G401 (cell line): ENCODE data around the gene DENND1B. TPM values are rescaled to one million over a fixed set of nuclear protein-coding genes. Genes with fewer than 3 reads are reported as not detected.
"Not testable (repeated sequence)": the region's sequence is repeated elsewhere in the genome, so short reads cannot be mapped to it uniquely, and the experiment has no call there.

Experiments used
- DNase-seq: peaks from one replicate; pipeline ENCODE4 v3.0.0-alpha.2; 2015; ENCODE audit warnings: low spot score
- in situ Hi-C: cut with HindIII; loops from 2 replicates; pipeline ENCODE4 v1.10.0; 2016; ENCODE audit warnings: low sequenced_read_pairs, mixed read lengths
- total RNA-seq: library from RNA; depleted of rRNA; stranded (reverse); fragments of >200 nt; shearing (Covaris generic); gene quantifications from 2 replicates; pipeline ENCODE4 v1.2.3, GENCODE V29; 2014

The DENND1B gene
- total RNA-seq, 1 experiment from 2014 or later = not detected

DNA sequence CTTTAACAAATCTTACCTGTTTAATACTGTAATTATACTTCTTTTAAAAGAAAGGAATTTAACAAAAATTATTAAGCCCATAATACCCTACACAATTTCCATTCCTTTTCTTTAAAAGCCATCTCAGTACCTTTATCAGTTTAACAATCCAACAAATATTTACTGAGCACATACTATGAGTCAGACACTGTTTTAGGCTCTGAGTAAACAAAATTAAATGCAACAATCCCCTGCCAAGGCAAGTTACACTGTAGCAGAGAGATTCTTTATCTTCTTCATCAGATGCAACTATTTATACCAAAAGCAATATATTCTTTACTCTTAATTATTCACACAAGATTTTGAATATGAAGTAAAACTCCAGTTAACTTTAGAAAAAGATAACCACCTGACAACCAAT lies 12.0 kb downstream of the DENND1B start:
- DNase-seq = no peak
- in situ Hi-C loops = no loop called here

DNA sequence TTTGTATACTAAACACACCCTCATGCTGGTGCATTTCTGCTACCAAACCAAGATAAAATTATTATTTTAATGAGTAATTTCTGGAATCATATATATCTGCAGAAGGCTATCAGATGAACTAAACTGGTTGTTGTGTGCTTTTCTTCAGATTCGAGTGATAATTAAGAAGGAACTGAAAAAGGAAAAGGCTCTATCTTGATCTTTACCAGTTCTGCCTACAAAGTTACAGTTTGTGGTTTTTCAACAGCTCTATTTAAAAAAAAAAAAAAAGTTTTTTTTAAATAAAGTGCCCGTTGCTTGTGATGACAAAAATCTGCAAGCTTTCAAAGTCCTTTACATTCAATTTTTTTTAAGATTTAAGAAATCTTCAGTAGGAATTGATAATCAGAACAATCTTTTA lies 13.6 kb downstream of the DENND1B start:
- in situ Hi-C loops = no loop called here

DNA sequence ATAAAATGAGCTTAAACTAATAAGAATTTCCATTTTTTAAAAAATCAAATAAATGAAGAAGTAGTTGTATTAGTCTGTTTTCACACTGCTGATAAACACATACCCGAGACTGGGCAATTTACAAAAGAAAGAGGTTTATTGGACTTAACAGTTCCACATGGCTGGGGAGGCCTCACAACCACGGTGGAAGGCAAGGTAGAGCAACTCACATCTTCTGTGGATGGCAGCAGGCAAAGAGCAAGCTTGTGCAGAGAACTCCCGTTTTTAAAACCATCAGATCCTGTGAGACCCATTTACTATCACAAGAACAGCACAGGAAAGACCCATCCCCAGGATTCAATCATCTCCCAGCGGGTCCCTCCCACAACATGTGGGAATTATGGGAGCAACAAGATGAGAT lies 19.7 kb downstream of the DENND1B start:
- in situ Hi-C loops, DNase-seq: not testable (repeated sequence)

More for the DNA sequence above, 13.6 kb downstream of the DENND1B start:
- no peak for DNase-seq

DNA sequence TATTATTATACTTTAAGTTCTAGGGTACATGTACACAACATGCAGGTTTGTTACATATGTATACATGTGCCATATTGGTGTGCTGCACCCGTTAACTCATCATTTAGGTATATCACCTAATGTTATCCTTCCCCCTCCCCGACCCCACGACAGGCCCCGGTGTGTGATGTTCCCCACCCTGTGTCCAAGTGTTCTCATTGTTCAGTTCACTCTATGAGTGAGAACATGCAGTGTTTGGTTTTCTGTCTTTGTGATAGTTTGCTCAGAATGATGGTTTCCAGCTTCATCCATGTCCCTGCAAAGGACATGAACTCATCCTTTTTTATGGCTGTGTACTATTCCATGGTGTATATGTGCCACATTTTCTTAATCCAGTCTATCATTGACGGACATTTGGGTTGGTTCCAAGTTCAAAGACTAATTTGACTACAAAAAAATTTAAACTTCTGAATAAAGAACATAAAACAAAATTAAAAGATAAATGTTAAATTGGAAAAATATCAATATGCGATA lies 22.6 kb downstream of the DENND1B start:
- DNase-seq, in situ Hi-C loops: not testable (repeated sequence)

DNA sequence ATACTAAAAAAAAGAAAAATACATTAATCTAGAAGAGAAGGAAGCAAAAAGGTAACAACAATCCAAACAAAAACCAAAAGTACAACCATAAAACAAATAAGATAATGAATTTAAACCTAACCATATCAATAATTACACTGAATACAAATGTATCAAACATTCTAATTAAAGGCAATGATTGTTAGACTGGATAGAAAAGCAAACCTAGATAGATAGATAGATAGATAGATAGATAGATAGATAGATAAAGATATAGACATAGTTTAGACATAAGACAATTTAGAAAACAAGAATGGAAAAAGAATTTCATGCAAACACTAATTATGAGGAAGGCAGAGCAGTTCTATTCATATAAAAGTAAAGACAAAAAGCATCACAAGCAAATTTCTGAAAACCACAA lies 24.9 kb downstream of the DENND1B start:
- in situ Hi-C loops = no loop called here
- no peak for DNase-seq

DNA sequence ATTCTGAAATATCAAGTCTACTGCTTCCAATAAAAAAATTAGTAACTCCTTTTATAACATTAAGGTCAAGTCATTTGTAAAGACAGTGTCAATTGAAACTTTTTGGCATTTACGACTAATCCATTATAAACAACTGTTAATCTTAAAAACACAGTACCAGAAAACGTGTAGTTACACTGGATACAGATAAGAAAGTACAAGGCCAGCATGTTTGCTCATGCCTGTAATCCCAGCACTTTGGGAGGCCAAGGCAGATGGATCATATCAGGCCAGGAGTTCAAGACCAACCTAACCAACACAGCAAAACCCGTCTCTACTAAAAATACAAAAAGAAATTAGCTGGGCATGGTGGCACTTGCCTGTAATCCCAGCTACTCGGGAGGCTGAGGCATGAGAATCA lies 29.4 kb downstream of the DENND1B start:
- in situ Hi-C loops = no loop called here
- no peak for DNase-seq

DNA sequence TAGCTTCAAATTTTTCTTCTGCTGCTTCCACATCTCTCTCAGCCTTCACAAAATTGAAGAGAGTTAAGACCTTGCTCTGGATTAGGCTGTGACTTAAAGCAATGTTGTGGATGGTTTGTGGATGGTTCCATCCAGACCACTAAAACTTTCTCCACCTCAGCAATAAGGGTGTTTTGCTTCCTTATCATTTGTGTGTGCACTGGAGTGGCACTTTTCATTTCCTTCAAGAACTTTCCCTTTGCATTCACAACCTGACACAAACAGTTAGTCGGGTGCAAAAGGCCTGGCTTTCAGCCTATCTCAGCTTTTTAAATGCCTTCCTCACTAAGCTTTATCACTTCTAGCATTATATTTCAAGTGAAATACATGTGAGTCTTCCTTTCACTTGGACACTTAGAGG lies 30.3 kb downstream of the DENND1B start:
- DNase-seq = no peak
- in situ Hi-C loops = no loop called here

DNA sequence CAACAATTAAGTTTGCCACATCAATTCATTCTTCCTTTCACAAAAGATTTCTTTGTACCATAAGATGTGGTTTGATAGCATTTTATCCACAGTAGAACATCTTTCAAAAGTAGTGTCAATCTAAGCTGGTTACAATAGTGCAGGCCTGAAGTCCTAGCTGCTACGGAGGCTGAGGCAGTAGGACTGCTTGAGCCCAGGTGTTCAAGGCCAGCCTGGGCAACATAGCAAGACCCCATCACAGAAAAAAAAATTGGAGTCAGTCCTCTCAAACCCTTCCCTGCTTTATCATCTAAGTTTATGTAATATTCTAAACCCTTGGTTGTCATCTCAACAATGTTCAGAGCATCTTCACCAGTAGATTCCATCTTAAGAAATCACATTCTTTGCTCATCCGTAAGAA lies 31.7 kb downstream of the DENND1B start:
- in situ Hi-C loops = no loop called here
- no peak for DNase-seq

DNA sequence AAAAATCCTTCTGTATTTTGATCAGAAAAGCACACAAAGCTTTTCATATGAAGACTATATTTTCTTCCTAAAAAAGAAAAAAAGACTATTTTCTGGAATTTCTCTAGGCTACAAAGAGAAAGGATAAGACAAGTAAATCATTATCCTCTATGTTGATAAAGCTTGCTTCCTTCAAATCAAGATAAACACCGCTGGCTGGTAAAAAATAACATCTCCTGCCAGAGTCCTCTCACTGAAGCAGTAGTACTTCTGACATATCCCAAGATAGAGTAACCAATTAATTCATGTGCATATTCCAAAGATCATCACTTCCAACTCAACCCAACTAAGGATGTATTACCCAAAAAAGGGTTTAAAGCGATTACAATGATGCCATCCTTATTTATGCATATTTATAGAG lies 34.3 kb downstream of the DENND1B start:
- in situ Hi-C loops = no loop called here
- DNase-seq = no peak

DNA sequence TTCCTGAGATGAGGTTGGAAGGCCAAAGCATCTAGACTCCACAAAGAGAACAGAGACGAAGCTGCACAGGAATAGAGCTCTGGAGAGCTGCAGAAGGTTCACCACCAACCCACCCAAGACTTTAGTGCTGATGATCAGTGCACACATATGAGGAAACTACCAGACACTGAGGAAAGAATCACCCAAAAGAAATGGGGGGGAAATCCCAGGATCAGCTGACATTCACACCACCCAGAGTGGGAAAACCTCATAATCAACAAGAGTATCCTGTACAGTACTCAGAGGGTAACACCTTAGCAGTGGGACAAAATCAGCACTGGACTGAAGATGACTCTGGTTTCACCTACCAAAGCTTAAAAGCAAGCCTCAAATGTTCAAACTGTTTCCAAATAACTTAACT lies 36.4 kb downstream of the DENND1B start:
- DNase-seq = no peak
- in situ Hi-C loops = no loop called here

DNA sequence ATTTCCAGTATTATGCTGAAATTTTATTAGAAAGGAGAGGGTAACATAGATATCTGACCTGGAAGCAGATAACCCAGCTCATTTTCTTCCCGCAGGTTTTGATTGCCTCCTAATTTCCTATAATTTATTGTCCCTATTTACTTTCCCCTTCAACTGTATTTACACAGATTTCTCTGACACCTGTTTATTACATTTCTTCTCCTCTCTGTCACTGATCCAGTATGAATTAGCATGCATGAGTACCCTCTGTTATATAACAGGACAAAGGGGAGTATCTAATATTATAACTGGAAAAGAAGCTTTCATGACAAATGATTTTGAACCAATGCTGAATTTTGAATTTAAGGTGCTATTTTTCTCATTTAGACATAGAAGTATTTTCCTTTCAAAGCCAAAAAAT lies 37.4 kb downstream of the DENND1B start:
- in situ Hi-C loops = no loop called here
- peak; percentile 88 for DNase-seq

DNA sequence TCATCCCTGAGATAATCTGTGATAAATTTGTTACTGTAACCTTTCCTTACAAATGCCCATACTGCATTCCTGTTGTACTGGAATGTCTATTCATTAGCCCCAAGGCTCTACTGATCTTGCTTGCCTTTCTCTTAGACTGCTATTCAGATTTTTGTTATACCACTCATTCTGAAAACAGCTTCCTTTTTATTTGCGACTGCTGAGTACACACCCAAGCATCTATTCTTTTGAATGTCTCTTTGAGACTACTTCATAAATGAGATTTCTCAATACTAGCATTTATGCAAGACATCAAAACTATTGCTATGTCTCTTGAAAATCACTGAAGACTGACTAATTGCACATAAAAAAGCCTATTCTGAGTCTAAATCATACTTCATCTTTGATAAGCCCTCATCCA lies 38.6 kb downstream of the DENND1B start:
- in situ Hi-C loops = no loop called here
- DNase-seq = no peak

DNA sequence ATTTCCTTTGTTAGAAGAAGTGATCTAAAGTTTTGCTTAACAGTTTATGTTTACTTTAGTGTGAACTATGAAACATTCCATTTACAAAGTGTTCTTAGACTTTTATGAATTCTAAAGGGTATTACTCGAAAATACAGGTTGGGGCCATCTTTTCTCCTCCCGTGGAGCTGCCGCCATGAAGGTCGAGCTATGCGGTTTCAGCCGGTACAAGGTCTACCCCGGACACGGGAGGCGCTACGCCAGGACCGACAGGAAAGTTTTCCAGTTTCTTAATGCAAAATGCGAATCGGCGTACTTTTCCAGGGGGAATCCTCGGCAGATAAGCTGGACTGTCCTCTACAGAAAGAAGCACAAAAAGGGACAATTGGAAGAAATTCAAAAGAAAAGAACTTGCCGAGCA lies 39.8 kb downstream of the DENND1B start:
- in situ Hi-C loops = no loop called here
- no peak for DNase-seq

DNA sequence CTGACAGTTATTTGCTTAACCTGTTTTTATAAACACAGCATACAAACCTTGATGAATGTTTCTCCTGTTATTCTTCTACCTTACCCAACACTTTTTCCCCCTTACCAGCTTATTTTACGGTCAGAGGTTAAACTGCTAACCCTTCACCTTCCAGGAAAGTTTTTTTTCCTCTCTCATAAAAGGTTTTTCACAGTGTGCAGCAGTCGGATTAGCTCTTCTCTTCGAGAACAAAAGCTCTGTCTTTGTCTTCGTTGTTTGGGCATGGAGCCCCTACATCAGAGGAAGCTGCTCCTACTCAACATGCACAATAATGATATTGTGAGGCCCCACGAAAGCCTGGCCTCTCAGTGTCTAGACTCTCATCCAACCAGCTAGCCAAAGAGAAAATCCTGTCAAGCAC lies 42.0 kb downstream of the DENND1B start:
- DNase-seq = no peak
- in situ Hi-C loops = no loop called here

DNA sequence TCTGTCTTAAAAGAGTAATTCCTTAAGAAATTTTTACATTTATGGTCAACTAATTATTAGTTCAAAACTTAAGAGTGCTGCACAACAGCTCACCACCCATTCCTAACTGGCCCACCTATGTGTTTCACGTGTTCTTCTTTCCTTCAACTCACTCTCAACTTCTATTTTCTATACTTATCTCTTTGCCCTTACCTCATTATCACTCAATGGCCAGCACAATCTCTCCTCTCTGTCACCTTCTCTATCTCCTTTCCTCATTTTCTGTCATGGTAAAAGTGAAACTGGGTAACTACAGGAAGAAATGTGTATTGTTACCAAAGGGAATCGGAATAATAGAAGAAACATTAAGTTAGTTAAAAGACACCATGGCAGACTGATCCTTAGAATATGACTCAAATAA lies 43.1 kb downstream of the DENND1B start:
- in situ Hi-C loops = no loop called here
- no peak for DNase-seq

DNA sequence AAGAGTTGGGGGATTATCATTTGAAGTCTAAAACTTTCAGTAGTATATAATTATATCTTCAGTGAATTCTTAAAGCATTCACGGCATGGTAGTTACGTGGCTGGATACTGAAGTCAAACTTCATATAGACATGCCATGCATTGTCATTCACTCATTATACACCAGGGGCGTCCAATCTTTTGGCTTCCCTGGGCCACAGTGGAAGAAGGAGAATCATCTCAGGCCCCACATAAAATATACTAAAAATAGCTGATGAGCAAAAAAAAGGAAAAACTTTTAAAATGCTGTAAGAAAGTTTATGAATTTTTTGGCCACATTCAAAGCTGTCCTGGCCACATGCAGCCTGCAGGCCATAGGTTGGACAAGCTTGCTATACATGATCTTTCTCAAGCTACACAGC lies 43.8 kb downstream of the DENND1B start:
- in situ Hi-C loops = no loop called here
- no peak for DNase-seq

DNA sequence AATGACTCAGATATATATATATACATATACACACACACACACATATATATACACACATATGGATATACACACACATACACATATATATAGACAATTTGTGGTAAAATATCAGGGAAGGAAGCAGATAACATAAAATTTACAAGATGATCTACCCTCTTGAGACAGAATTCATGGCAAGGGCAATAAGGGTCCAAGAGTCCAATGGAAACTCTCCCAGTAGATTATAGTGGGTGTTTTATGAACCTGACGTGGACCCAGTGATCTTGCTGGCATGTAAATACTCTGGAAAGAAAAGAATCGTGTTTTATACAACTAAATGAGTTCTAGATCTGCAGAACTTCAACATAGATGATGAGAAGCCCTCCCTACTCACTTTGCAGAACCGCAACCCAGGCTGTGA lies 49.3 kb downstream of the DENND1B start:
- in situ Hi-C loops = no loop called here

DNA sequence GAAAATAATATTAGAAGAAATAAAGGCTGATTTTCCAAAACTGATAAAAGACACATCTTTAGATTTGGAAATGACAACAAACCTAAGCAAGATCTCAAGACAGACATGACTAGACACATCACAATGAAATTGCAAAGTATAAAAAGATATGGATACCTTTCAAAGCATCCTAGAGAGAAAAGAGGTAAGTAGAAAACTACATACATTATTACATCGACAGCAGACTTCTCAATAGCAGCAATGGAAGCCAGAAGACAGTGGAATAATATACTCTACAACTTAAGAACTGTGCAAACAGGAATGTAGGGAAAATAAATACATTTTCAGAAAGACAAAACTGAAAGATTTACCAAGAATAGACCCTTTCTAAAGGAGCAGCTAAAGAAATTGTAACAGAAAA lies 50.2 kb downstream of the DENND1B start:
- in situ Hi-C loops = no loop called here
- DNase-seq = no peak

More for the DNA sequence above, 49.3 kb downstream of the DENND1B start:
- DNase-seq = no peak

DNA sequence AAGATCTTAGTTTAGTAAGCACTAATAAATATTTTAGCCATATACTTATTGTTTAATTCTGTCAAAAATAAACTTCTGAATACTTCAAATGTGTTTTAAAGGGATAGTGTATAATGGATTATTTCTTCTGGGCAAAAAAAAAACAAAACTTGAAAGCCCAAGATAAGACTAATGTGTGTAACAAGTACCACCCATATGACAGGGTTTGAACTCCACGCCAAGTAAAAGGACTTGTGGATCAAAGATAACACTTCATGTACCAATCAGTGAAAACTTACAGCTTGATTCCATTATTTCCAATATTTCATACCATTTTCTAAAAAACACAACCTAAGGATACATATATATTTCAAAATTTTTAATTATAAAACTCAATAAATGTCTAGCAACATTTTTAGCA lies 59.5 kb downstream of the DENND1B start:
- DNase-seq = no peak
- in situ Hi-C loops = no loop called here

DNA sequence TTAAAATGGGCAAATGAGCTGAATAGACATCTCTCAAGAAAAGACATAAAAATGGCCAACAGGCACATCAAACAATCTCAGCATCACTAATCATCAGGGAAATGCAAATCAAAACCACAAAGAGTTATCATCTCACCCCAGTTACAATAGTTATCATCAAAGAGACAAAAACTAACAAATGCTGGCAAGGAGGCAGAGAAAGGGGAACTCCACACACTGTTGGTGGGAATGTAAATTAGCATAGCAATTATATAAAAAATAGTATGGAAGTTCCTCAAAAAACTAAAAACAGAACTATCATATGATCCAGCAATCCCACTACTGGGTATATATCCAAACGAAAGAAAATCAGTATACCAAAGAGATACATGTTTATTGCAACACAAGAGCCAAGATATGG lies 68.7 kb downstream of the DENND1B start:
- no peak for DNase-seq
- in situ Hi-C loops = no loop called here

DNA sequence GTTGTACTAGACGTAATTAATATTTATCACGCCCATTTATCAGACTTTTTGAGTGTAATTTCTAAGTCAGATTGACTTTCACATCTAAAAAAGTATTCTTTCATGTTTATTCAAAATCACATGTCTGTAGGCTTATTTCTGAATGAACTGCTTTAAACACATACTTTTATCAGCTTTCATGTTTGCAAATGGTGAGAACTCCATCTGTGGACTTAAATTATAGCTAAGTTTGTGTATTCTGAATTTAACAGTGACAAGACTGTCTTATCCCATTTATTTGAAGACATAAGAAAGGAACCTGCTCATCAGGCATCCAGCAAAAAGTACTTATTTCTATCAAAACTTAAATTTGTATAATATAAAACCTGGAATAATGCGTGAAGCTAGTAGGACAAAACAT lies 69.3 kb downstream of the DENND1B start:
- no peak for DNase-seq
- in situ Hi-C loops = no loop called here

DNA sequence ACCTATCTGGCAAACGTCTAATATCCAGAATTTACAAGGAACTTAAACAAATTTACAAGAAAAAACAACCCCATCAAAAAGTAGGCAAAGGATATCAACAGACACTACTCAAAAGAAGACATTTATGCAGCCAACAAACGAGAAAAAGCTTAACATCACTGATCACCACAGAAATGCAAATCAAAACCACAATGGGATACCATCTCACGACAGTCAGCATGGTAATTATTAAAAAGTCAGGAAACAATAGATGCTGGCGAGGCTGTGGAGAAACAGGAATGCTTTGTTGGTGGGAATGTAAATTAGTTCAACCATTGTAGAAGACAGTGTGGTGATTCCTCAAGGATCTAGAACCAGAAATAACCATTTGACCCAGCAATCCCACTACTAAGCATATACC lies 74.6 kb downstream of the DENND1B start:
- DNase-seq, in situ Hi-C loops: not testable (repeated sequence)
